ENCODE measurements around the gene PIGL.

The PIGL gene

DNA sequence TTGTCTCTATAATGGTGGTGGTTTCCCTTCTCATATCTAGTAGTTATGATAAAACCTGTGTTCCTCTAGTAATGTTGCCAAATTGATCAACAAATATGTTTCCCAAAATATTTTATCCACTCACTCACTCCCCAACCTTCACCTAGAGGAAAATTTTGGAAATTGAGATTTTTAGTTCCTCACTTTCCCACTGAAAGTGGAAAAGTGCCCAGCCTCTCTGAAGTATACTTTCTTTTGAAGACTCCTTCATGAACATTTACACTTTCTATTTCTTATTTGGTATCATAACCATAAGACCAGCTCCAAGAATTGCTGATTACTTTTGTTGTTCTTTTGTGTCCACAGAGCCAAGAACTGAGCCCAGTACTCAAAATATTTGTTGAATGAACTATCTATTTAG is 141.4 kb downstream of the PIGL start:
- FAIRE-seq (no peak), DNase-seq (ENCODE audit: insufficient read length, low spot score) (no peak)
- TF ChIP-seq SPI1 (IDR thresholded peaks at IDR 0.05; ENCODE audit: low read depth, low read length), result no peak
- no peak for TF ChIP-seq POU2F2 (IDR thresholded peaks at IDR 0.05; ENCODE audit: low read depth, low read length)
- TF ChIP-seq TAF1 (IDR thresholded peaks at IDR 0.05; ENCODE audit: low read depth, low read length), result no peak
- no peak for TF ChIP-seq POLR2A (IDR thresholded peaks at IDR 0.05; ENCODE audit: low read depth, low read length)
- no peak for TF ChIP-seq POLR2AphosphoS5 (IDR thresholded peaks at IDR 0.05; ENCODE audit: low read depth, low read length)
- no peak for TF ChIP-seq PAX5 (IDR thresholded peaks at IDR 0.05; ENCODE audit: insufficient read depth, low read length, severe bottlenecking)

DNA sequence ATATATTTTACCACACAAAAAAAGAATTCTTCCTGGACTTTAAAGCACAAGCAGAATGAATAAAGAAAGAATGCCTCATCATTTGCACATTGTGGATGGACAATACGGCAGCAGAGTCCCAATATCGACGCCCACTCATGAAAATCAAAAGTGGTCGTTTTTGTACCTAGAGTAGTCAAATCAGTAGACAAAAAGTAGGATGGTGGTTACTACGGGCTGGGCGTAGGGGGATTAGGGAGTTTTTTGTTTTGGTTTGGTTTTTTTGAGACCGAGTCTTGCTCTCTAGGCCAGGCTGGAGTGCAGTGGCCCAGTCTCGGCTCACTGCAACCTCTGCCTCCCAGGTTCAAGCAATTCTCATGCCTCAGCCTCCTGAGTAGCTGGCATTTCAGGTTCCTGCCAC is 144.9 kb downstream of the PIGL start:
- no peak for FAIRE-seq
- TF ChIP-seq PAX5 (IDR thresholded peaks at IDR 0.05; ENCODE audit: insufficient read depth, low read length, severe bottlenecking), result no peak
- no peak for TF ChIP-seq POLR2AphosphoS5 (IDR thresholded peaks at IDR 0.05; ENCODE audit: low read depth, low read length)
- no peak for TF ChIP-seq POLR2A (IDR thresholded peaks at IDR 0.05; ENCODE audit: low read depth, low read length)
- TF ChIP-seq TAF1 (IDR thresholded peaks at IDR 0.05; ENCODE audit: low read depth, low read length), result no peak
- TF ChIP-seq POU2F2 (IDR thresholded peaks at IDR 0.05; ENCODE audit: low read depth, low read length), result no peak
- TF ChIP-seq SPI1 (IDR thresholded peaks at IDR 0.05; ENCODE audit: low read depth, low read length), result no peak

DNA sequence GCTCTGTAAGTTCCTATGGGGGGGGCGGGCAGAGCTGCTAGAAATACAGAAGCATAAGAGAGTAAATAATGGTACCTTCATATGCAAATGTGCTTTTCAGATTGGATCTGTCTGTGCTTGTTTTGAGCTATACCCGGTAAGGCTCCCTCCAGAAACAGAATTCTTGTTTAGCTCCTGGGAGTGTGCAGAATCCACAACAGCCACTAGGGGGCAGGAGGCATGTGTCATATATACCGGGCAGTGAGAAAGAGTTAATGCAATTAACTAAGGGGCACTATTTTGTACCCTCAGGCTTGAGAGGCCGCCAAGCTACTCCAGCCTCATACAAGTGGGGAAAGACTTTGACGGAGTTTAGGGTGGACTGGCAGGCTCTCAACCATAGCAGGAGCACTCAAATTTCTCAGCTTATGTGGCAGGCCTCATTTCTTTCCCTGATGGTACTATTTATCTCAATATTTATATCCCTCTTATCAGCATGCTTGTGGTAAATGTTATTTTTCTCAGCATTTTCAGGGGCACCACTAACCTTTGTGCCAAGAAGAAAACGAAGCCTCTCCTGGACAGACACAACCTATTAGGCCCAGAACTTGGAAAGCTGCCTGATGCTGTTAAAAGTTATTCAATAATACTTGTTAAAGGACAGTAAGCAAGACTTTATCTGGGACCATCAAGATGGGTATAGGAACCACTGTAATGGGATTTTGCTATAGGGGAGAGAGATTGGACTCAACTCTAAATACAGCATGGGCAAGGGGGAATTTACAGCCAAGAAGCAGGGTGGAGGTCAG is 146.9 kb downstream of the PIGL start:
- peak; percentile 52 for DNase-seq (ENCODE audit: insufficient read length, low spot score)
- FAIRE-seq, result peak; percentile 87
- TF ChIP-seq POU2F2 (IDR thresholded peaks at IDR 0.05; ENCODE audit: low read depth, low read length) (0 out of 2 replicates have a peak, but pooled peaks have one; percentile 41), TAF1 (IDR thresholded peaks at IDR 0.05; ENCODE audit: low read depth, low read length) (no peak), POLR2AphosphoS5 (IDR thresholded peaks at IDR 0.05; ENCODE audit: low read depth, low read length) (no peak), PAX5 (IDR thresholded peaks at IDR 0.05; ENCODE audit: insufficient read depth, low read length, severe bottlenecking) (no peak)

More for the DNA sequence above, 144.9 kb downstream of the PIGL start:
- DNase-seq (ENCODE audit: insufficient read length, low spot score), result no peak

DNA sequence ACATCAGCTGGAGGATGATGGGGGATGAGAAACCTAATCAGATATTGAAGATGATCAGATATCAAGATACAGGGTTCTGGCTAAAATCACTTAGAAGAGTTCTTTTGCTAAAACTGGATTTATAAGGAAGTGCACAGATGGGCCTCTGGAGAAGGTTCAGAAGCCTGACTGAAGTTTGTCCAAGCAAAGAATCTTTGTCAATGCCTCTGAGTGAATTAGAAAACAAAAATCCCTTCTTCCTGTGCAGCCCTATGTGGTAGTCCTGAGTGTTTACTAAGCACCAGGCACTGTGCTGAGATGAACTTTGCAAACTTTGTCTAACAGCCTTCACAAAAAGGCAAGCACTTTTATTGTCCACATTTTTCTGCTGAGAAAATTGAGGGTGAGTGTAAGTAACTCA is 147.6 kb downstream of the PIGL start:
- no peak for DNase-seq (ENCODE audit: insufficient read length, low spot score)
- no peak for FAIRE-seq
- no peak for TF ChIP-seq POLR2A (IDR thresholded peaks at IDR 0.05; ENCODE audit: low read depth, low read length)
- TF ChIP-seq TAF1 (IDR thresholded peaks at IDR 0.05; ENCODE audit: low read depth, low read length), result no peak
- TF ChIP-seq POLR2AphosphoS5 (IDR thresholded peaks at IDR 0.05; ENCODE audit: low read depth, low read length), result no peak
- TF ChIP-seq POU2F2 (IDR thresholded peaks at IDR 0.05; ENCODE audit: low read depth, low read length), result no peak
- no peak for TF ChIP-seq SPI1 (IDR thresholded peaks at IDR 0.05; ENCODE audit: low read depth, low read length)
- no peak for TF ChIP-seq PAX5 (IDR thresholded peaks at IDR 0.05; ENCODE audit: insufficient read depth, low read length, severe bottlenecking)

DNA sequence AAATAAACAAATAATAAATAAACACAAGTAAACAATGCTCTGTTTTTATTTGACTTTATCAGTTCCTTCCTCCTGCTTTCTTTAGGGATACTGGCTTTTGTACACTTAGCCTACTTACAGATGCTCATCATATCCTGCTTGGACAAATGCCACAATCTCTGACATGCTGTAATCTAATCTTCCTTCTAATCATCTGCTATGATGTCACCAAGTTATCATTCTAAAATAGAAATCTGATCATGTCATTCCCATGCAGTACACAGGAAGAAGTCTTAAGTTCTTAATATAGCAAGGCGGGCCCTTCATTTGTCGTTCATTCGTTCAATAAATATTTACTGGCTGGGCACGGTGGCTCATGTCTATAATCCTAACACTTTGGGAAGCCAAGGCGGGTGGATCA is 154.7 kb downstream of the PIGL start:
- FAIRE-seq, result no peak
- no peak for DNase-seq (ENCODE audit: insufficient read length, low spot score)
- no peak for TF ChIP-seq TAF1 (IDR thresholded peaks at IDR 0.05; ENCODE audit: low read depth, low read length)
- TF ChIP-seq PAX5 (IDR thresholded peaks at IDR 0.05; ENCODE audit: insufficient read depth, low read length, severe bottlenecking), result no peak
- TF ChIP-seq POLR2A (IDR thresholded peaks at IDR 0.05; ENCODE audit: low read depth, low read length), result no peak
- TF ChIP-seq SPI1 (IDR thresholded peaks at IDR 0.05; ENCODE audit: low read depth, low read length), result no peak
- no peak for TF ChIP-seq POLR2AphosphoS5 (IDR thresholded peaks at IDR 0.05; ENCODE audit: low read depth, low read length)
- no peak for TF ChIP-seq POU2F2 (IDR thresholded peaks at IDR 0.05; ENCODE audit: low read depth, low read length)

DNA sequence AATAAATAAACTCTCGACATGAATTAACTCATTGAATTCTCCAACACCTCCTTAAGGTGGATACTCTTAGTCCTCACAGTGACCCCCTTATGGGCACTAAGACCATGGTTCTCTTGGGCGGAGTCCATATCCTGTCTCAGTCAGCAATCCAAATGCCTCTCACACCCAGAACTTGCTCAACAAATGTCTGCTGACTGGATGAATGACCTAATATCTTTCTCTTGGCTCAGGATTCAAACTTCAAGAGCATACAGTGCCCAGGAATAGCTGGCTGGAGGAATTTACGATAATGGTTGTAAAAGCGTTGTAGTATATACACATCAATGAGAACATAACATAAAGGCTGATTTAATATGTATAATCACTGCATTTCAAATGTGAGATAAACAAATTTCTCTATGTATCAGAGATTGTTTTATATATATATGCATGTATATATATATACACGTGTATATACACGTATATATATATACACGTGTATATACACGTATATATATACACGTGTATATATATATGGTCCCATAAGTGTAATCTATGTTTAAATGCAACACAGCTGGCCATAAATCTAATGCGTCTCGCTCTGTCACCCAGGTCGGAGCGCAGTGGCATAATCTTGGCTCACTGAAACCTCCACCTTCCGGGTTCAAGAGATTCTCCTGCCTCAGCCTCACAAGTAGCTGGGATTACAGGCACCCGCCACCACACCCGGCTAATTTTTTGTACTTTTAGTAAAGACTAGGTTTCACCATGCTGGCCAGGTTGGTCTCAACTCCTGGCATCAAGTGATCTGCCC is 157.3 kb downstream of the PIGL start:
- FAIRE-seq (no peak), DNase-seq (ENCODE audit: insufficient read length, low spot score) (no peak)
- TF ChIP-seq TAF1 (IDR thresholded peaks at IDR 0.05; ENCODE audit: low read depth, low read length) (no peak), SPI1 (IDR thresholded peaks at IDR 0.05; ENCODE audit: low read depth, low read length) (no peak), PAX5 (IDR thresholded peaks at IDR 0.05; ENCODE audit: insufficient read depth, low read length, severe bottlenecking) (no peak), POU2F2 (IDR thresholded peaks at IDR 0.05; ENCODE audit: low read depth, low read length) (no peak), POLR2A (IDR thresholded peaks at IDR 0.05; ENCODE audit: low read depth, low read length) (no peak), POLR2AphosphoS5 (IDR thresholded peaks at IDR 0.05; ENCODE audit: low read depth, low read length) (no peak)

Data from GM12891 (cell line).